GM12873 (cell line): Measurements from ENCODE around the gene GOSR1.

Source experiments
- TF ChIP-seq, protein P1 (sequence below): IDR thresholded peaks from 2 replicates; pipeline ENCODE4 v1.5.1; 2012; ENCODE audit warnings: low read depth, mild to moderate bottlenecking, moderate library complexity, low read length, control low read depth; ENCODE audit not compliant: insufficient read depth; ENCODE audit errors: missing control alignments

Gene GOSR1

DNA sequence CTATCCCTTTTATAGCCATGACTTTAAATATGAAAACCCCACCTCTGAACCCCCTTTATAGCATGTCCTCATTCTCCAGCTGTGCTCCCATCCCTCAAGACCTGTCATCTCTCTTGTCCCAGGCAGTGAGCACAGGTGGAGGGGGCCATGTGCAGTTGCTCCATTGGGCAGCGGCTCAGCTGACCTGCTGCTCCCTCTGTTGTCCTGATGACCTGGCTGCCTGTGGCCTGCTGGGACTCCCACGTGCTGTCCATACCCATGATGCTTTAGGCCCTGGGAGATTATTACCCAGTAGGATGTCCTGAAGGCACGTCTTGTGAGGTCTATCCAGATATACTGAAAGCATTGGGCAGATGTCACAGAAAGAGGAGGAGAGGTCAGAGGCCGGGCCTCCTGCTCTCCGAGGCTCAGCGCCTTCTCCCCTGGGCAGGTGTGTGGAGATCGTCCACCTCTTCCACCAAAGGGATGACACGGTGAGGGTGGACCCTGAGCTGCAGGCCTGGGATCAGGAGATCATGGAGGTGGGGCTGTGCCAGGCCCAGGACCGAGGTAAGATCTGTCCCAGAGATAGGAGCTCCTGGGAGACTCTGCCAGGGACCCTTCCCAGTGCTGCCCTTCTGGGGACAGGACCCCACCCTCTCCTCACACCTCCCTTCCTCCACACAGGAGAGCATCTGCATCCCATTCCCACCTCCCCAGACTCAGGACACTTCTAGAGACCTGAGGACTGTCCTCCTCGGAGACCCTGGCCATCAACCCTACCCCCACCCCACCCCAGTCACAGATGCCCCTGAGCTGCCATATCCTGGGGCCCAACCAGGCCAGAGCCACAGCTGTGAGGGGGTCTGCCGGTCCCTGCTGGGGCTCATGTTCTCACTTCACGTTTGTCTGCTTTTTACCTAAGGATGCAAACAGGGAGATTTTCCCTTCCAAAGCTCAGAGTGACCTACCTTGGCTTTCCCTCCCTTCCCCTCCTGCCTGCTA is 58.0 kb downstream of the GOSR1 start:
- TF ChIP-seq, protein P1, sequence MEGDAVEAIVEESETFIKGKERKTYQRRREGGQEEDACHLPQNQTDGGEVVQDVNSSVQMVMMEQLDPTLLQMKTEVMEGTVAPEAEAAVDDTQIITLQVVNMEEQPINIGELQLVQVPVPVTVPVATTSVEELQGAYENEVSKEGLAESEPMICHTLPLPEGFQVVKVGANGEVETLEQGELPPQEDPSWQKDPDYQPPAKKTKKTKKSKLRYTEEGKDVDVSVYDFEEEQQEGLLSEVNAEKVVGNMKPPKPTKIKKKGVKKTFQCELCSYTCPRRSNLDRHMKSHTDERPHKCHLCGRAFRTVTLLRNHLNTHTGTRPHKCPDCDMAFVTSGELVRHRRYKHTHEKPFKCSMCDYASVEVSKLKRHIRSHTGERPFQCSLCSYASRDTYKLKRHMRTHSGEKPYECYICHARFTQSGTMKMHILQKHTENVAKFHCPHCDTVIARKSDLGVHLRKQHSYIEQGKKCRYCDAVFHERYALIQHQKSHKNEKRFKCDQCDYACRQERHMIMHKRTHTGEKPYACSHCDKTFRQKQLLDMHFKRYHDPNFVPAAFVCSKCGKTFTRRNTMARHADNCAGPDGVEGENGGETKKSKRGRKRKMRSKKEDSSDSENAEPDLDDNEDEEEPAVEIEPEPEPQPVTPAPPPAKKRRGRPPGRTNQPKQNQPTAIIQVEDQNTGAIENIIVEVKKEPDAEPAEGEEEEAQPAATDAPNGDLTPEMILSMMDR = no peak

DNA sequence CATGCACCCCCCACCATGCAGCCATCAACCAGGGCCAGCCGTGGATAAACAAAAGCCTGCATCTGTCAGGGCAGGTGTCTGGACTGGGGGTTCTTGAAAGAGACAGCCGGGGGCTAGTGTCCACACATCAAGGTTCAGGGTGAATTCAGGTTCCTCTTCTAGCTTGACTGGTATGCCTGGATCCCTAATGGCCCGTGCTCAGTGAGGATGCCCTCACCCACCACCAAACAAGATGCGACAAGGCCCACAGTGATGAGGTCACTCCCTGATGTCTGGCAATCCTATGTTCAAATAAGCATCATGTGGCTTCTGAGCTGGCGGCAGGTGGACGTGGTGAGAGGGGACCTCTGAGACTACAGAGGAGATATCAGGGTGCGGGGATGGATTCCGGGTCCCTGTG is 64.6 kb downstream of the GOSR1 start:
- TF ChIP-seq, protein P1 = no peak

DNA sequence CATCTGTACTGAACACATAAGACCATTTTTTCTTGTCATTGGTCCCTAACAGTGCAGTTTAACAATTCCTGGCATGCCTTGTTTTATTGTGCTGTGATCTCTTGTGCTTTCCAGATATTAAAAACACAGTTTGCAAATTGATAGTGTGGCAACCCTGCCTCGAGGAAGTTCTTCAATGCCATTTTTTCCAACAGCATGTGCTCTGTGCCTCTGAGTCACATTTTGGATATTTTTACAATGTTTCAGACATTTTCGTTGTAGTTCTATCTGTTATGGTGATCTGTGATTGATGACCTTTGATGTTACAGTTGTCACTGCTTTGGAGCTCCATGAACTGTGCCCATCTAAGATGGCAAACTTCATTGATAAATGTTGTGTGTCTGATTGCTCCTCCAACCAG is 66.2 kb downstream of the GOSR1 start:
- TF ChIP-seq, protein P1 = no peak

DNA sequence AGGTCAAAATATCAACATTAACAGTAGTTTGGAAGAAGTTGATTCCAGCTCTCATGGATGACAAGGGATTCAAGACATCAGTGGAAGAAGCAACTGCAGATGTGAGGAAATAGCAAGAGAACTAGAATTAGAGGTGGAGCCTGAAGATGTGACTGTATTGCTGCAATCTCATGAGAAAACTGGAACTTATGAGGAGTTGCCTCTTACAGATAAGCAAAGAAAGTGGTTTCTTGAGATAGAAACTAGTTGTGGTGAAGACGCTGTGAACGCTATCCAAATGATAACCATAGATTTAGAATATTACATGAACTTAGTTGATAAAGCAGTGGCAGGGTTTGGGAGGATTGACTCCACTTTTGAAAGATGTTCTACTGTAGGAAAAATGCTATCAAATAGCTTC is 67.8 kb downstream of the GOSR1 start:
- TF ChIP-seq, protein P1 = no peak

DNA sequence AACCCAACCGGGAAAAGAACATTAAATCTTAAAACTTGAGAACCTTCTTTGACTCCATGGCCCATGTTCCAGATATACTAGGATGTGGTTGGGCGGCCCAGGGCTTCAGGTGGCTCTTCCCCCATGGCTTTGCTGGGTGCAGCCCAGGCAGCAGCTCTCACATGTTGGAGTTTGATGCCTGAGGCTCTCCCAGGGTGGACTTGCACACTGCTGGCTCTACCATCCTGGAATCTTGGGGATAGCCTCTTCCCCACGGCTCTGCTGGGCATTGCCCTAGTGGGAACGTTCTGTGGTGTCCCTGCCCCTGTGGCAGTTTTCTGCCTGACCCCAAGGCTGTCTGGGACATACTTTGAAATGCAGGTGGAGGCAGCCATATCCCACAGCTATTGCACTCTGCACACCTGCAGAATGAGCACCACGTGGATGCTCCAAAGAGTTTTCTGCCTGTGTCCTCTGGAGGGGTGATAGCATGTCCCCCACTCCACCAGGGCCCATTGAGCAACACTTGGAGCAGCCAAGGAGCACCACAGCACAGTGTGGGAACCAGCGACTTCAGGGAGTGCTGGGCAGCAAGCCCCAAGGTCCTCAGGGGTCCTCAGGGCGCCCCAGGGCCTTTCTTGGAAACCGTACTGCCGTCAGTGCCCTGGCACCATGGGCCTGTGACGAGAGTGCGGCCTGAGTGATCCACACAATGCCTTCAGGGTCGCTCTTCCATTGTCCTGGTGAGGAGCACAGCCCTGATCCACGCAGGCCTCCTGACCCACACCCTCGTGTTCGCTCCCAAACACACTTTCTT is 70.8 kb downstream of the GOSR1 start:
- TF ChIP-seq, protein P1 = no peak

DNA sequence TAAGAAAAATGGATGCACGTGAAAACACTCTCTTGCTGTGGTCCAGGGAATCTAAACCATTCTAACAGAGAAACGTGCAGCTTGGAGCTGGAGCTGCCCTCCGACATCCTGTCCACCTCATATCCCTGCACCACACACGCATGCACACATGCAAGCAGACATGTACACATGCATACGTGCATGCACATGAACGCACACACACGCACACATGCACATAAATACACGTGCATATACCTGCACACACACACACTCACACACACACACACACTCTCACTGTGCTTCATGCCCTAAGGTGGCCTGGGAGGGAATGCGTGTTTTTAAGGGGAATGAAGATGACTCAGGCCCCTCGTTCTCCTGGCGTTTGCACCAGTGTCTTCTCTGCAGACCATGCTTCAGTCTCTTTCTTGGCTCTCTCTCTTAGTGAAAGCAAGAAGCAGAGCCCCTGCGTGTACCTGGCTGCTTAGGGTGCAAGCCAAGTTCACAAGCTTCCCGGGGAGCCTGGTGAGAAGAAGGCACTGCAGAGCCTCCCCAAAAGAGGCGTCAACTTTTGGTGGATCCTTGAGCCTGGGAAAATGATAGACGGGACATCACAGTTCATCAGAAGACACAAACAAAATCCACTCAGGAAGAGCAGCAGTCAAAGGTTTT is 72.8 kb downstream of the GOSR1 start:
- TF ChIP-seq, protein P1 = no peak
